GM12874 (cell line): Measurements from ENCODE around the gene ZNF181.

ENCODE experiments used
- CTCF ChIP-seq: IDR thresholded peaks from 2 replicates; pipeline ENCODE4 v1.5.1; 2011; ENCODE audit warnings: low read depth, mild to moderate bottlenecking, control low read depth, low read length, moderate library complexity; ENCODE audit not compliant: insufficient read depth

The ZNF181 gene

DNA sequence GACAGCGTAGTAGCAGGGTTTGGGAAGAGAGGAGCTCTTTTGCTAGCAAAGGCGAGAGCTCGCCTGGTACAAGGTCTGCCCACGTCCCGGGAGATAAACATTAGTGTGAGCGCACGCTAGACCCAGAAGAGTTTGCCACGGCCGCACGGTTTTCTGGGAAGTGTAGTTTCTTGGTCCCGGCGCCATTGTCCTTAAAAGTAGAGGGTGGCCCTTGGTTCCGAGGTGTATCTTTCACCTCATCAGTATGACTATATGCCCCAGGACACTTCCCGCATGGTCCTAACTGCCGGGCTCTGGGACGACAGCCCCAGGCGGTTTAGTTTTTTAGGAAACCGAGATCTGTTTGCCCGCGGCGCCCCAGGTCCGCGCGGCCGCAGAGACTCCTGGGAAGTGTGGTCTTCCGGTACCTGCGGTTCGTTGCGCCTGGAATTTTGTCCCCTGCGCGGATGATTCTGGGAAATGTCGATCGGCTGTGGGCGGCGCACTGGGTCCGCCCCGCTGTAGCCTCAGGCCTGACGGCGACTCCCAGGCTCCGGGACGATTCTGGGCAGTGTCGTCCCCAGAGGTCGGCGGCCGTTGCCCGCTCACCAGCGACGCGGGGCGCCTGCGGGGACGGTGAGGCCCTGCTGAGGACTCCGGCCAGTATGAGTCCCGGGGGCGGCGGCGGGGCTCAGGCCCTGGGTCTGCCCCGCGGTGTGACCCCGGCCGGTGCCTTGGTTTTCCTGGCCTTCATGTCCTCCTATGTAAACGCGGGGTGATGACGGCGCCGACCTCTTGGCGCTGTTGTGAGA lies at the start of gene ZNF181:
ZNF181 (plus strand) TSS at position 498 of the 791 bp plus-strand sequence. CDS start 795 bp downstream, outside the sequence.
- no peak for TF ChIP-seq CTCF

- TF ChIP-seq CTCF: no peak
Measured at GRCh38 chr19:34686455-34686854, 47.6 kb upstream of the ZNF181 start.

GRCh38 chr19:34687348-34687747 lies 46.7 kb upstream of the ZNF181 start:
- no peak for TF ChIP-seq CTCF

- TF ChIP-seq CTCF: no peak
Measured at GRCh38 chr19:34688592-34688991, 45.5 kb upstream of the ZNF181 start.

- no peak for TF ChIP-seq CTCF
Measured at GRCh38 chr19:34690372-34690771, 43.7 kb upstream of the ZNF181 start.

DNA sequence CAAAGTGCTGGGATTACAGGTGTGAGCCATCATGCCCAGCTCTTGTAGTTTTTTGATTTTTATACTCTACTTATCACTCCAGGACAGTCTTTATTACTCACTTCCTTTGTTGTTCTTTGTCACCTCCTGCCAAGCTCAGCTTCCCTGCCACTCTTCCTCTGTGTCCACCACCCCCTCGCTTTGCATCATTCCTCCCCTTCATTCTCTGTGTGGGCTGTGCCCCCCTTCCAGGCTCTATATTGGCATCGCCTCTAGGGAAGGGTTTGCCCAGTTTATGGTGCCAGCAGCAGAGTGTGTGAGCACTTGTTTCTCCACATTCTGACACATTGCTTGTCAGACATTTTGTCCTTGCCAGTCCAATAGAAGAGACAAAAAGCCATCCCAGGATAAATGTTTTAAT lies 41.5 kb upstream of the ZNF181 start:
- no peak for TF ChIP-seq CTCF

DNA sequence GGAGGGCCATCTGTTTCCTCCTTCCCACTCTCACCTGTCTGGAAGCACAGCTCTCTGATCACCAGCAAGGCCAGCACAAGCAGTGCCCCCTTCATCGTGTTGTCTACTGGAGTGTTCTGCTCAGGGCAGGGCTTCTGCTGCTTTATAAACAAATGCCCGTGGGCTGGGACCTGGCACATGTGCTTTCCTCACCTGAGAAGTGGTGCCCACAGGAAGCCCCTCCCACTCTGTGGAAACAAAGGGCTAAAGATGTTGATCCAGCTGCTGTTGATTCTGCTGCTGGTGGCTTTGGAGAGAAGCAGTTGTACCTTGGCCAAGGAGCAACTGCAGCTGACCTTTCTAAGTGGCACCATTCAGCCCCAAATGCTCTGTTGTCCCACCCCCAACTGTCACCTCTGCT lies 26.4 kb upstream of the ZNF181 start:
- no peak for TF ChIP-seq CTCF
